ENCODE results near the gene NEDD9. TPM values are rescaled to one million over a fixed set of nuclear protein-coding genes. Genes with fewer than 3 reads are reported as not detected.

Gene NEDD9
- total and polyA plus RNA-seq, 2 of the 4 experiments (the other 2 are of a cell fraction), result 7.6 to 16.5 TPM

DNA sequence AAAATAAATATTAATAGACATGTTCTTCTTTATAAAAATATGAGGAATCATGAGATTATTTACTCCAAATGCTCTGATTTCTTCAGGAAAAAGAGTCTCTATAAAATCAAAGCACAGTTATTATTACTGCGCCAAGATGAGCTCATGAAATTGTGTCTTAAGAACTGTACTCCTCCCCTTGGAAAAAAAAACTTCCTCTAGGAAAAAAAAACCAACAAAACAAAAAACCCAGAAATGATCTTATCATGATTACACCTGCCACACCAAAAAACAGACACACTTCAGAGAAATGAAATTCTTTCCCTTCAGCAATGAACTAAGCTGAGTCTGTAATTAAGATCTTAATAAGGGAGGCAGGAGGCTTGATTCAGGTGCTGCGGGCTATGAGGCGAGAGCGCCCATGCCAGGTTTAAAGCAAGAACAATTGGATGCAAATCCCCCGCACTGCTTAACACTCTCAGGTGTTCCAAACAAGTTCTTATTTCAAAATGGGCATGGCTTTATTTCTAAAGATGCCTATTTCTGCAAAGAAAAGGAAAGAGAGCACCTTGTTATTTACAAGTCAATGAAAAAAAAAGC lies 9.1 kb downstream of the NEDD9 start:
- in situ Hi-C loops (cut with MboI; ENCODE audit: low sequenced_read_pairs), result no loop called here
- TF ChIP-seq RCOR1 (IDR thresholded peaks at IDR 0.05; ENCODE audit: insufficient replicate concordance, low read length) (no peak), MXI1 (IDR thresholded peaks at IDR 0.05; ENCODE audit: borderline replicate concordance, low read depth, low read length) (no peak), MAFK (IDR thresholded peaks at IDR 0.05; ENCODE audit: low read depth, low read length) (no peak), CEBPB (IDR thresholded peaks at IDR 0.05; ENCODE audit: low read depth, low read length) (no peak), FOS (IDR thresholded peaks at IDR 0.05; ENCODE audit: low read depth, low read length) (no peak), CHD1 (IDR thresholded peaks at IDR 0.05; ENCODE audit: low read depth, low read length) (no peak), POLR2A (IDR thresholded peaks at IDR 0.05; ENCODE audit: low read depth, low read length) (no peak), RFX5 (IDR thresholded peaks at IDR 0.05; ENCODE audit: low read depth, low read length) (no peak), SMC3 (IDR thresholded peaks at IDR 0.05; ENCODE audit: low read depth, low read length) (no peak), NFE2L2 (IDR thresholded peaks at IDR 0.05; ENCODE audit: low read depth, low read length) (no peak), RAD21 (IDR thresholded peaks at IDR 0.05; ENCODE audit: low read length) (no peak), MAZ (IDR thresholded peaks at IDR 0.05; ENCODE audit: borderline replicate concordance, low read depth, low read length) (no peak), BHLHE40 (IDR thresholded peaks at IDR 0.05; ENCODE audit: low read depth, low read length) (no peak)
- TF ChIP-seq, protein P1, sequence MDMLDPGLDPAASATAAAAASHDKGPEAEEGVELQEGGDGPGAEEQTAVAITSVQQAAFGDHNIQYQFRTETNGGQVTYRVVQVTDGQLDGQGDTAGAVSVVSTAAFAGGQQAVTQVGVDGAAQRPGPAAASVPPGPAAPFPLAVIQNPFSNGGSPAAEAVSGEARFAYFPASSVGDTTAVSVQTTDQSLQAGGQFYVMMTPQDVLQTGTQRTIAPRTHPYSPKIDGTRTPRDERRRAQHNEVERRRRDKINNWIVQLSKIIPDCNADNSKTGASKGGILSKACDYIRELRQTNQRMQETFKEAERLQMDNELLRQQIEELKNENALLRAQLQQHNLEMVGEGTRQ (IDR thresholded peaks at IDR 0.05; ENCODE audit: low read depth, low read length), result no peak
- TF ChIP-seq, protein P2, sequence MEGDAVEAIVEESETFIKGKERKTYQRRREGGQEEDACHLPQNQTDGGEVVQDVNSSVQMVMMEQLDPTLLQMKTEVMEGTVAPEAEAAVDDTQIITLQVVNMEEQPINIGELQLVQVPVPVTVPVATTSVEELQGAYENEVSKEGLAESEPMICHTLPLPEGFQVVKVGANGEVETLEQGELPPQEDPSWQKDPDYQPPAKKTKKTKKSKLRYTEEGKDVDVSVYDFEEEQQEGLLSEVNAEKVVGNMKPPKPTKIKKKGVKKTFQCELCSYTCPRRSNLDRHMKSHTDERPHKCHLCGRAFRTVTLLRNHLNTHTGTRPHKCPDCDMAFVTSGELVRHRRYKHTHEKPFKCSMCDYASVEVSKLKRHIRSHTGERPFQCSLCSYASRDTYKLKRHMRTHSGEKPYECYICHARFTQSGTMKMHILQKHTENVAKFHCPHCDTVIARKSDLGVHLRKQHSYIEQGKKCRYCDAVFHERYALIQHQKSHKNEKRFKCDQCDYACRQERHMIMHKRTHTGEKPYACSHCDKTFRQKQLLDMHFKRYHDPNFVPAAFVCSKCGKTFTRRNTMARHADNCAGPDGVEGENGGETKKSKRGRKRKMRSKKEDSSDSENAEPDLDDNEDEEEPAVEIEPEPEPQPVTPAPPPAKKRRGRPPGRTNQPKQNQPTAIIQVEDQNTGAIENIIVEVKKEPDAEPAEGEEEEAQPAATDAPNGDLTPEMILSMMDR (conservative IDR thresholded peaks at IDR 0.05; ENCODE audit: low read depth, low read length), result no peak
- TF ChIP-seq, protein P3, sequence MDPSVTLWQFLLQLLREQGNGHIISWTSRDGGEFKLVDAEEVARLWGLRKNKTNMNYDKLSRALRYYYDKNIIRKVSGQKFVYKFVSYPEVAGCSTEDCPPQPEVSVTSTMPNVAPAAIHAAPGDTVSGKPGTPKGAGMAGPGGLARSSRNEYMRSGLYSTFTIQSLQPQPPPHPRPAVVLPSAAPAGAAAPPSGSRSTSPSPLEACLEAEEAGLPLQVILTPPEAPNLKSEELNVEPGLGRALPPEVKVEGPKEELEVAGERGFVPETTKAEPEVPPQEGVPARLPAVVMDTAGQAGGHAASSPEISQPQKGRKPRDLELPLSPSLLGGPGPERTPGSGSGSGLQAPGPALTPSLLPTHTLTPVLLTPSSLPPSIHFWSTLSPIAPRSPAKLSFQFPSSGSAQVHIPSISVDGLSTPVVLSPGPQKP (IDR thresholded peaks at IDR 0.05; ENCODE audit: borderline replicate concordance, low read depth, low read length), result no peak
- intact Hi-C loops (cut with micrococcal nuclease), result no loop called here
- DNase-seq, result no peak
- Histone ChIP-seq H3K9ac (ENCODE audit: low read depth, low read length) (no peak overlapping the region), H3K4me2 (ENCODE audit: low read depth, low read length) (no peak overlapping the region), H3K56ac (ENCODE audit: extremely low read depth, insufficient read depth, low read length) (no peak overlapping the region), H4K5ac (ENCODE audit: low read depth, low read length) (no peak overlapping the region), H3K36me3 (ENCODE audit: control insufficient read depth, insufficient read depth, low read length) (peaks cover 6% of the 10 kb centered on the region), H2BK15ac (ENCODE audit: low read depth, low read length) (no peak overlapping the region), H2BK120ac (ENCODE audit: low read depth, low read length) (no peak overlapping the region), H3K4me1 (ENCODE audit: control insufficient read depth, insufficient read depth, low read length) (peaks cover 14% of the 10 kb centered on the region), H4K91ac (ENCODE audit: insufficient read depth, low read depth, low read length) (no peak overlapping the region), H2AK5ac (ENCODE audit: low read depth, low read length) (no peak overlapping the region), H3K4ac (ENCODE audit: low read depth, low read length) (no peak overlapping the region), H3K23ac (ENCODE audit: low read depth, low read length) (no peak overlapping the region), H2AK9ac (replicated peaks; ENCODE audit: low read depth, low read length, poor library complexity) (no peak overlapping the region), H4K8ac (ENCODE audit: low read depth in 2 of 2, low read length in 2 of 2) (no peak overlapping the region), H3K4me3 (ENCODE audit: insufficient read depth, low read depth, low read length) (no peak overlapping the region), H3K9me3 (ENCODE audit: control insufficient read depth, insufficient read depth, low read length) (no peaks in the 10 kb centered on the region), H4K20me1 (ENCODE audit: insufficient read depth, low read length) (peaks cover 31% of the 10 kb centered on the region), H3K9me1 (ENCODE audit: insufficient read depth, low read length) (peaks cover 18% of the 10 kb centered on the region), H2BK5ac (ENCODE audit: low read depth, low read length, poor library complexity, severe bottlenecking) (no peak overlapping the region), H3K27me3 (ENCODE audit: control insufficient read depth, insufficient read depth, low read length) (no peaks in the 10 kb centered on the region), H3K79me1 (ENCODE audit: low read depth in 1 of 2, low read length in 2 of 2) (peaks cover 17 to 74% of the 10 kb centered on the region in 2 experiments; a peak in 3 of 4 replicates), H2BK20ac (ENCODE audit: low read depth, low read length) (no peak overlapping the region), H3K27ac (ENCODE audit: insufficient read depth, low read length) (no peak overlapping the region), H2AFZ (replicated peaks; ENCODE audit: low read length, poor library complexity) (no peak overlapping the region), H3K14ac (replicated peaks; ENCODE audit: low read depth, low read length) (no peak overlapping the region), H3K18ac (ENCODE audit: low read depth, low read length) (no peak overlapping the region)
- no TSS peak for BruUV-seq (replicated peaks)
- ChIA-PET POLR2A (ENCODE audit: unreplicated experiment) (interaction anchor here (0.5 to 0.6 kb wide), 3 partner anchors 9 to 273 kb away, joined by 3 to 8 read pairs (median 7); partner anchors contain the start of gene NEDD9), CTCF (no interaction called here)
- dilution Hi-C loops (cut with HindIII; ENCODE audit: low sequenced_read_pairs, unreplicated experiment), result no loop called here
- ATAC-seq (ENCODE audit: low read depth), result no peak
- no CpG with 5 or more reads among the region's 5 CpGs for WGBS, 2 experiments (ENCODE audit: extremely low coverage in 2 of 2, insufficient read length in 1 of 2)

Data from IMR-90 (cell line).